Measurements from ENCODE around the gene METAP1D.

DNA sequence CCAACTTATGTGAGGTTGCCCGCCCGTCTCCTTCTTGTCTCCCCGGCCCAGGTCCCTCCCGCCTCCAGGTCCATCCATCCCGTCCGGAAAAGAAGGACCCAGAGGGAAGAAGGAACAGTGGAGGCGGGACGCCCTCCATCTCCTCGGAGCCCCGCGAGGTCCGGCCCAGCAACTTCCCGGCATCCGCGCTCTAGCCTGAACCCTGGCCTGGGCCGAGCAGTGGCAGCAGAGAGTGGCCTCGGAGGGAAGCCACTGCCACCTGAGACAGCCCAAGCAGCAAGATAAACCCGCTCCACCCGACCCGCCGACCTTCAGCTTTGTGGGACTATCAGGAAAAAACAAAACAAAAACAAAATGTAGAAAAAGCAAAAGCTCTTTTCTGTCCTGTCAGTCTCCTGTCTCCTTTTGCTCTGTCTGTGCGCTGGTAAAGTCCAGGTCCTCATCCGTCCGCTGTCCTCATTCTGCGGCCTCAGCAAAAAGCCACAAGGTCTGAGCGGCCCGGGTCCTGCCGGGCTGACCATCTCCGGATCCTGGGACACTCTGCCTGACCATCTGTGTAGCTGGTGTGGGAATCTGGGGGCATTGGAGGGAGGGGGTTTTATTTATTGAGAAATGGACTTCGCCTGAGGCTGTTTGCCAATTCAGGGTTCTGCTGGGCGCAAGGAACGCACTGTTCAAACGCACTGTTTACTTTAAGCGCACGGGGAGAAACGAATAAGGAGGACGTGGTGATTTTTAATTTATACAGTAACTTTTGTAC is 88.7 kb downstream of the METAP1D start:
- TF ChIP-seq, protein P1, sequence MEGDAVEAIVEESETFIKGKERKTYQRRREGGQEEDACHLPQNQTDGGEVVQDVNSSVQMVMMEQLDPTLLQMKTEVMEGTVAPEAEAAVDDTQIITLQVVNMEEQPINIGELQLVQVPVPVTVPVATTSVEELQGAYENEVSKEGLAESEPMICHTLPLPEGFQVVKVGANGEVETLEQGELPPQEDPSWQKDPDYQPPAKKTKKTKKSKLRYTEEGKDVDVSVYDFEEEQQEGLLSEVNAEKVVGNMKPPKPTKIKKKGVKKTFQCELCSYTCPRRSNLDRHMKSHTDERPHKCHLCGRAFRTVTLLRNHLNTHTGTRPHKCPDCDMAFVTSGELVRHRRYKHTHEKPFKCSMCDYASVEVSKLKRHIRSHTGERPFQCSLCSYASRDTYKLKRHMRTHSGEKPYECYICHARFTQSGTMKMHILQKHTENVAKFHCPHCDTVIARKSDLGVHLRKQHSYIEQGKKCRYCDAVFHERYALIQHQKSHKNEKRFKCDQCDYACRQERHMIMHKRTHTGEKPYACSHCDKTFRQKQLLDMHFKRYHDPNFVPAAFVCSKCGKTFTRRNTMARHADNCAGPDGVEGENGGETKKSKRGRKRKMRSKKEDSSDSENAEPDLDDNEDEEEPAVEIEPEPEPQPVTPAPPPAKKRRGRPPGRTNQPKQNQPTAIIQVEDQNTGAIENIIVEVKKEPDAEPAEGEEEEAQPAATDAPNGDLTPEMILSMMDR (IDR thresholded peaks at IDR 0.05): no peak
- TF ChIP-seq POLR2AphosphoS5 (IDR thresholded peaks at IDR 0.05; ENCODE audit: low read depth, low read length): no peak
- TF ChIP-seq, protein P2, sequence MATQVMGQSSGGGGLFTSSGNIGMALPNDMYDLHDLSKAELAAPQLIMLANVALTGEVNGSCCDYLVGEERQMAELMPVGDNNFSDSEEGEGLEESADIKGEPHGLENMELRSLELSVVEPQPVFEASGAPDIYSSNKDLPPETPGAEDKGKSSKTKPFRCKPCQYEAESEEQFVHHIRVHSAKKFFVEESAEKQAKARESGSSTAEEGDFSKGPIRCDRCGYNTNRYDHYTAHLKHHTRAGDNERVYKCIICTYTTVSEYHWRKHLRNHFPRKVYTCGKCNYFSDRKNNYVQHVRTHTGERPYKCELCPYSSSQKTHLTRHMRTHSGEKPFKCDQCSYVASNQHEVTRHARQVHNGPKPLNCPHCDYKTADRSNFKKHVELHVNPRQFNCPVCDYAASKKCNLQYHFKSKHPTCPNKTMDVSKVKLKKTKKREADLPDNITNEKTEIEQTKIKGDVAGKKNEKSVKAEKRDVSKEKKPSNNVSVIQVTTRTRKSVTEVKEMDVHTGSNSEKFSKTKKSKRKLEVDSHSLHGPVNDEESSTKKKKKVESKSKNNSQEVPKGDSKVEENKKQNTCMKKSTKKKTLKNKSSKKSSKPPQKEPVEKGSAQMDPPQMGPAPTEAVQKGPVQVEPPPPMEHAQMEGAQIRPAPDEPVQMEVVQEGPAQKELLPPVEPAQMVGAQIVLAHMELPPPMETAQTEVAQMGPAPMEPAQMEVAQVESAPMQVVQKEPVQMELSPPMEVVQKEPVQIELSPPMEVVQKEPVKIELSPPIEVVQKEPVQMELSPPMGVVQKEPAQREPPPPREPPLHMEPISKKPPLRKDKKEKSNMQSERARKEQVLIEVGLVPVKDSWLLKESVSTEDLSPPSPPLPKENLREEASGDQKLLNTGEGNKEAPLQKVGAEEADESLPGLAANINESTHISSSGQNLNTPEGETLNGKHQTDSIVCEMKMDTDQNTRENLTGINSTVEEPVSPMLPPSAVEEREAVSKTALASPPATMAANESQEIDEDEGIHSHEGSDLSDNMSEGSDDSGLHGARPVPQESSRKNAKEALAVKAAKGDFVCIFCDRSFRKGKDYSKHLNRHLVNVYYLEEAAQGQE (IDR thresholded peaks at IDR 0.05; ENCODE audit: insufficient read depth in 1 of 2, low read depth in 2 of 2, low read length in 1 of 2): no peak
- TF ChIP-seq TCF7L2 (IDR thresholded peaks at IDR 0.05; ENCODE audit: low read depth, low read length): no peak

All from Panc1 (cell line).